H9 (cell line): ENCODE measurements around the gene CXorf58. TPM values are rescaled to one million over a fixed set of nuclear protein-coding genes. Genes with fewer than 3 reads are reported as not detected.

Source experiments
- DNase-seq: peaks from one replicate; pipeline ENCODE4 v3.0.0-alpha.2; 2017
- H2AFZ ChIP-seq: one replicate; pipeline ENCODE4 v1.6.1; 2013; ENCODE audit warnings: mild to moderate bottlenecking, low read length, control low read depth, moderate library complexity
- H2AK5ac ChIP-seq: 2 replicates; pipeline ENCODE4 v1.6.1; 2013; ENCODE audit warnings: low read length, control low read depth, mixed read lengths; ENCODE audit not compliant: insufficient read length
- H2BK120ac ChIP-seq: one replicate; pipeline ENCODE4 v1.6.1; 2013; ENCODE audit warnings: low read depth, mild to moderate bottlenecking, low read length, control low read depth, inconsistent platforms; ENCODE audit not compliant: poor library complexity, severe bottlenecking
- H2BK12ac ChIP-seq: 2 replicates; pipeline ENCODE4 v1.6.1; 2013; ENCODE audit warnings: low read length, control low read depth, mixed read lengths, low read depth; ENCODE audit not compliant: insufficient read length
- H2BK15ac ChIP-seq: 2 replicates; pipeline ENCODE4 v1.6.1; 2013; ENCODE audit warnings: low read depth, low read length, control low read depth
- H2BK20ac ChIP-seq: one replicate; pipeline ENCODE4 v1.6.1; 2013; ENCODE audit warnings: low read depth, mild to moderate bottlenecking, low read length, control low read depth, inconsistent platforms; ENCODE audit not compliant: poor library complexity, severe bottlenecking
- H2BK5ac ChIP-seq: 2 replicates; pipeline ENCODE4 v1.6.1; 2013; ENCODE audit warnings: low read length, control low read depth, mixed read lengths; ENCODE audit not compliant: insufficient read length
- H3K14ac ChIP-seq: 2 replicates; pipeline ENCODE4 v1.6.1; 2013; ENCODE audit warnings: low read length, control low read depth; ENCODE audit not compliant: insufficient read depth
- H3K18ac ChIP-seq: 2 replicates; pipeline ENCODE4 v1.6.1; 2013; ENCODE audit warnings: low read depth, mild to moderate bottlenecking, mixed read lengths, low read length, control low read depth; ENCODE audit not compliant: insufficient read length
- H3K23ac ChIP-seq: 2 replicates; pipeline ENCODE4 v1.6.1; 2013; ENCODE audit warnings: low read length, control low read depth, mixed read lengths, low read depth; ENCODE audit not compliant: insufficient read length
- H3K23me2 ChIP-seq: 2 replicates; pipeline ENCODE4 v1.6.1; 2013; ENCODE audit warnings: low read depth, mild to moderate bottlenecking, mixed read lengths, low read length, control low read depth; ENCODE audit not compliant: insufficient read length, poor library complexity, severe bottlenecking
- H3K27ac ChIP-seq: 2 replicates; pipeline ENCODE4 v1.5.1; 2013; ENCODE audit warnings: low read length, control low read depth, mixed read lengths, low read depth; ENCODE audit not compliant: insufficient read length
- H3K27me3 ChIP-seq: 2 replicates; pipeline ENCODE4 v1.6.1; 2013; ENCODE audit warnings: low read length, control low read depth, inconsistent platforms; ENCODE audit not compliant: insufficient read depth
- H3K4ac ChIP-seq: 2 replicates; pipeline ENCODE4 v1.6.1; 2013; ENCODE audit warnings: low read depth, mild to moderate bottlenecking, control low read depth, inconsistent platforms, low read length, moderate library complexity
- H3K4me1 ChIP-seq: 2 replicates; pipeline ENCODE4 v1.6.1; 2013; ENCODE audit warnings: low read length, control low read depth, inconsistent platforms; ENCODE audit not compliant: insufficient read depth
- H3K4me2 ChIP-seq: 2 replicates; pipeline ENCODE4 v1.6.1; 2013; ENCODE audit warnings: low read length, control low read depth, mixed read lengths; ENCODE audit not compliant: insufficient read length, insufficient read depth
- H3K56ac ChIP-seq: 2 replicates; pipeline ENCODE4 v1.6.1; 2013; ENCODE audit warnings: low read depth, mild to moderate bottlenecking, mixed read lengths, low read length, control low read depth; ENCODE audit not compliant: insufficient read length
- H3K79me1 ChIP-seq: 2 replicates; pipeline ENCODE4 v1.6.1; 2013; ENCODE audit warnings: low read depth, mild to moderate bottlenecking, moderate library complexity, low read length, control low read depth, inconsistent platforms; ENCODE audit not compliant: insufficient read depth, poor library complexity, severe bottlenecking
- H3K79me2 ChIP-seq: 2 replicates; pipeline ENCODE4 v1.6.1; 2013; ENCODE audit warnings: low read length, control low read depth, inconsistent platforms; ENCODE audit not compliant: insufficient read depth
- H3K9ac ChIP-seq: 2 replicates; pipeline ENCODE4 v1.6.1; 2013; ENCODE audit warnings: low read length, control low read depth, mixed read lengths; ENCODE audit not compliant: insufficient read length; ENCODE audit errors: extremely low read depth
- H3K9me3 ChIP-seq: one replicate; pipeline ENCODE4 v1.6.1; 2013; ENCODE audit warnings: low read depth, low read length, inconsistent platforms; ENCODE audit not compliant: control insufficient read depth
- H3T11ph ChIP-seq: one replicate; pipeline ENCODE4 v1.6.1; 2013; ENCODE audit warnings: mild to moderate bottlenecking, low read length, control low read depth, inconsistent platforms
- H4K20me1 ChIP-seq: one replicate; pipeline ENCODE4 v1.6.1; 2013; ENCODE audit not compliant: control insufficient read depth, insufficient read length, insufficient read depth
- H4K5ac ChIP-seq: 2 replicates; pipeline ENCODE4 v1.6.1; 2013; ENCODE audit warnings: low read depth, mild to moderate bottlenecking, mixed read lengths, low read length, control low read depth; ENCODE audit not compliant: insufficient read length
- H4K8ac ChIP-seq: replicated peaks from 2 replicates; pipeline ENCODE4 v1.6.1; 2013; ENCODE audit warnings: low read length, control low read depth, mixed read lengths, low read depth; ENCODE audit not compliant: insufficient read length
- H4K91ac ChIP-seq: 2 replicates; pipeline ENCODE4 v1.6.1; 2013; ENCODE audit warnings: low read depth, mild to moderate bottlenecking, moderate library complexity, mixed read lengths, low read length, control low read depth; ENCODE audit not compliant: insufficient read length
- H3K27ac Mint-ChIP-seq, 3 experiments: 2 replicates in 2 of 3; 3 replicates in 1 of 3; pipeline ENCODE4 v1.8.0; 2020 to 2021; ENCODE audit warnings: mixed read lengths in 3 of 3, mild to moderate bottlenecking in 1 of 3, moderate library complexity in 1 of 3
- H3K27me3 Mint-ChIP-seq: 2 replicates; pipeline ENCODE4 v1.8.0; 2021; ENCODE audit warnings: low read depth, mild to moderate bottlenecking, moderate library complexity, mixed read lengths
- H3K36me3 Mint-ChIP-seq, 3 experiments: 2 replicates in 2 of 3; 3 replicates in 1 of 3; pipeline ENCODE4 v1.8.0; 2020 to 2021; ENCODE audit warnings: low read depth in 3 of 3, mixed read lengths in 3 of 3; ENCODE audit not compliant: insufficient read depth in 1 of 3
- H3K4me1 Mint-ChIP-seq, 2 experiments: 2 replicates each; pipeline ENCODE4 v1.8.0; 2020; ENCODE audit warnings: mixed read lengths in 2 of 2
- H3K4me3 Mint-ChIP-seq, 2 experiments: 2 replicates in 1 of 2; 3 replicates in 1 of 2; pipeline ENCODE4 v1.8.0; 2020 to 2021; ENCODE audit warnings: mild to moderate bottlenecking in 2 of 2, mixed read lengths in 2 of 2, moderate library complexity in 1 of 2
- H3K9me3 Mint-ChIP-seq, 2 experiments: 2 replicates in 1 of 2; 3 replicates in 1 of 2; pipeline ENCODE4 v1.8.0; 2020; ENCODE audit warnings: mild to moderate bottlenecking in 2 of 2, mixed read lengths in 2 of 2, moderate library complexity in 1 of 2
- WGBS: extraction: QIAGEN DNeasy Blood & Tissue Kit; methylation state at CpG from one replicate; pipeline ENCODE4 v1.1.7; 2013; ENCODE audit warnings: missing lambda C conversion rate, low lambda C conversion rate, mixed read lengths; ENCODE audit not compliant: insufficient read length; ENCODE audit errors: extremely low coverage; 5-methylcytosine and 5-hydroxymethylcytosine counted together
- total RNA-seq: library from RNA; stranded (reverse); gene quantifications from 2 replicates; pipeline ENCODE4 v1.2.1, GENCODE V29; 2021
- TF ChIP-seq, protein P1 (sequence below): fragments of 200-600 bp; sonication (generic); conservative IDR thresholded peaks from 3 replicates; pipeline ENCODE4 v1.8.0; 2021; ENCODE audit warnings: antibody characterized with exemption, mild to moderate bottlenecking

Gene CXorf58
- total RNA-seq, 1 experiment from 2014 or later = not detected

DNA sequence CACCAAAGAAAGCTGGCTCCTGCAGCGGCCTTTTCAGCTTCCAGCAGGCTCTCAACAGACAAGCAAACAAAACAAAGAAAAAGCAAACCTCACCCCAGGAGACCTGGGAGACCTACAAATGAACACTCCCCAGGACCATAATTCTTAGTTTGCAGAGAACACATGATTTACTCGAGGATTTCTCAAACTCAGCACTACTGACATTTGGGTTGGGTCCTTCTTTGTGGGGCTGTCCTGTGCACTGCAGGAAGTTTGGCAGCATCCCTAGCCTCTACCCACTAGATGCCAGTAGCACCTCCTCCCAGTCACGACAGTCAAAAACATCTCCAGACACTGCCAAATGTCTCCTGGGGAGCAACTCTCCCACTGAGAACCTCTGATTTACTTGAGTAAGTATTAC lies 22.0 kb upstream of the CXorf58 start:
- H4K20me1 ChIP-seq = no peaks in the 10 kb centered on the region
- H3K79me1 ChIP-seq = no peaks in the 10 kb centered on the region
- no peak overlapping the region for H2BK20ac ChIP-seq
- no peak overlapping the region for H4K8ac ChIP-seq
- H3K27ac ChIP-seq = no peak overlapping the region
- 0 out of 2 replicates have a peak, but pooled peaks cover 1% of the 10 kb centered on the region for H3K79me2 ChIP-seq
- Mint-ChIP-seq H3K4me1 (peaks cover 30 to 37% of the 10 kb centered on the region in 2 experiments), H3K36me3 (peaks cover 0 to 14% (median 2%) of the 10 kb centered on the region in 3 experiments; a peak in 5 of 7 replicates), H3K27ac (peak overlapping the region; percentile 8 to 38 (median 10); a peak in 4 of 7 replicates), H3K27me3 (no peaks in the 10 kb centered on the region), H3K9me3 (no peaks in the 10 kb centered on the region), H3K4me3 (no peak overlapping the region)
- H2BK15ac ChIP-seq = no peak overlapping the region
- TF ChIP-seq, protein P1, sequence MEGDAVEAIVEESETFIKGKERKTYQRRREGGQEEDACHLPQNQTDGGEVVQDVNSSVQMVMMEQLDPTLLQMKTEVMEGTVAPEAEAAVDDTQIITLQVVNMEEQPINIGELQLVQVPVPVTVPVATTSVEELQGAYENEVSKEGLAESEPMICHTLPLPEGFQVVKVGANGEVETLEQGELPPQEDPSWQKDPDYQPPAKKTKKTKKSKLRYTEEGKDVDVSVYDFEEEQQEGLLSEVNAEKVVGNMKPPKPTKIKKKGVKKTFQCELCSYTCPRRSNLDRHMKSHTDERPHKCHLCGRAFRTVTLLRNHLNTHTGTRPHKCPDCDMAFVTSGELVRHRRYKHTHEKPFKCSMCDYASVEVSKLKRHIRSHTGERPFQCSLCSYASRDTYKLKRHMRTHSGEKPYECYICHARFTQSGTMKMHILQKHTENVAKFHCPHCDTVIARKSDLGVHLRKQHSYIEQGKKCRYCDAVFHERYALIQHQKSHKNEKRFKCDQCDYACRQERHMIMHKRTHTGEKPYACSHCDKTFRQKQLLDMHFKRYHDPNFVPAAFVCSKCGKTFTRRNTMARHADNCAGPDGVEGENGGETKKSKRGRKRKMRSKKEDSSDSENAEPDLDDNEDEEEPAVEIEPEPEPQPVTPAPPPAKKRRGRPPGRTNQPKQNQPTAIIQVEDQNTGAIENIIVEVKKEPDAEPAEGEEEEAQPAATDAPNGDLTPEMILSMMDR = 0 out of 3 replicates have a peak, but pooled peaks have one; percentile 10
- H3K4ac ChIP-seq = no peak overlapping the region
- H3K9ac ChIP-seq = no peak overlapping the region
- H3K56ac ChIP-seq = no peak overlapping the region
- H3K27me3 ChIP-seq = no peaks in the 10 kb centered on the region
- no peak overlapping the region for H3K23ac ChIP-seq
- no peaks in the 10 kb centered on the region; the same call in 1 of the 2 replicates for H3K4me1 ChIP-seq
- H2BK5ac ChIP-seq = no peak overlapping the region
- WGBS = no CpG with 5 or more reads among the region's 3 CpGs
- H2BK120ac ChIP-seq = no peak overlapping the region
- no peak overlapping the region for H3K18ac ChIP-seq
- no peaks in the 10 kb centered on the region for H3K9me3 ChIP-seq
- no peak overlapping the region for H4K91ac ChIP-seq
- H4K5ac ChIP-seq = no peak overlapping the region
- H2AFZ ChIP-seq = no peak overlapping the region
- no peaks in the 10 kb centered on the region for H3K23me2 ChIP-seq
- no peak overlapping the region for H3K14ac ChIP-seq
- no peak for DNase-seq
- H2AK5ac ChIP-seq = no peak overlapping the region
- H3T11ph ChIP-seq = no peak overlapping the region
- no peak overlapping the region for H3K4me2 ChIP-seq
- H2BK12ac ChIP-seq = no peak overlapping the region
